Gastroesophageal sphincter (tissue), 3 donors: ENCODE data around the gene NABP1.

ENCODE experiments used
- EP300 ChIP-seq: sonication (generic); formaldehyde crosslinking; IDR thresholded peaks from one replicate; pipeline ENCODE4 v1.6.1; 2017; ENCODE audit warnings: antibody characterized with exemption, mild to moderate bottlenecking
- POLR2A ChIP-seq, 2 donors: fragments of 450-650 bp; IDR thresholded peaks; one replicate each; pipeline ENCODE4 v1.6.1; 2017; ENCODE audit warnings: antibody characterized with exemption in 2 of 2, mild to moderate bottlenecking in 2 of 2, moderate library complexity in 1 of 2
- POLR2AphosphoS5 ChIP-seq: sonication (generic); formaldehyde crosslinking; IDR thresholded peaks from one replicate; pipeline ENCODE4 v1.6.1; 2017; ENCODE audit warnings: antibody characterized with exemption
- TF ChIP-seq, protein P1 (sequence below), 4 experiments: fragments of 200-600 bp in 2 of 4; fragments of 450-650 bp in 2 of 4; sonication (generic) in 1 of 4; IDR thresholded peaks; one replicate each; pipeline ENCODE4 v1.5.1; 2017 to 2019; ENCODE audit warnings: antibody characterized with exemption in 4 of 4, mild to moderate bottlenecking in 2 of 4, moderate library complexity in 2 of 4

DNA sequence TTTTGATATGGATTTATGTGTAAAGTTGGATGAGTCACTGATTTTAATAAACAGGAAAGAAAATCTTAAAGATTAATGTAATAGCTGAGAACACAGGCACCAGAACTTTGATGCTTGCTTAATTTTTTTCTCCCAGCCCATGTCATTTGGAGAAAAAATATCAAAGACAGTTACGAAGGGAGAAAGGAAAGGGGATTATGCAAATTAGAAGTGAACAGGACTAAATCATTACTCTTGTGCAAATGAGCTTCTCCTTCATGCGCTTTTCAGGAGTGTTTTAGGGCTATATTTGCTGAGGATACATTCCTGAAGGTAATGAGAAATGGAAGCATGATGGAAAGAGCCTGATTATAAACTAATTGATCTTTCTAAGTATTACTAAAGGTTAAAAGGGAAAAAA lies 28.9 kb downstream of the NABP1 start:
- TF ChIP-seq, protein P1, sequence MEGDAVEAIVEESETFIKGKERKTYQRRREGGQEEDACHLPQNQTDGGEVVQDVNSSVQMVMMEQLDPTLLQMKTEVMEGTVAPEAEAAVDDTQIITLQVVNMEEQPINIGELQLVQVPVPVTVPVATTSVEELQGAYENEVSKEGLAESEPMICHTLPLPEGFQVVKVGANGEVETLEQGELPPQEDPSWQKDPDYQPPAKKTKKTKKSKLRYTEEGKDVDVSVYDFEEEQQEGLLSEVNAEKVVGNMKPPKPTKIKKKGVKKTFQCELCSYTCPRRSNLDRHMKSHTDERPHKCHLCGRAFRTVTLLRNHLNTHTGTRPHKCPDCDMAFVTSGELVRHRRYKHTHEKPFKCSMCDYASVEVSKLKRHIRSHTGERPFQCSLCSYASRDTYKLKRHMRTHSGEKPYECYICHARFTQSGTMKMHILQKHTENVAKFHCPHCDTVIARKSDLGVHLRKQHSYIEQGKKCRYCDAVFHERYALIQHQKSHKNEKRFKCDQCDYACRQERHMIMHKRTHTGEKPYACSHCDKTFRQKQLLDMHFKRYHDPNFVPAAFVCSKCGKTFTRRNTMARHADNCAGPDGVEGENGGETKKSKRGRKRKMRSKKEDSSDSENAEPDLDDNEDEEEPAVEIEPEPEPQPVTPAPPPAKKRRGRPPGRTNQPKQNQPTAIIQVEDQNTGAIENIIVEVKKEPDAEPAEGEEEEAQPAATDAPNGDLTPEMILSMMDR (IDR thresholded peaks at IDR 0.05): no peak
- TF ChIP-seq POLR2AphosphoS5 (no peak), POLR2A (IDR thresholded peaks at IDR 0.05) (no peak), EP300 (no peak)
